GM23338 (cell line): Measurements from ENCODE around the gene RPS21. TPM values are rescaled to one million over a fixed set of nuclear protein-coding genes. Genes with fewer than 3 reads are reported as not detected.

ENCODE experiments used
- ATAC-seq: fragments of 200-7000 bp; cut with Tn5 transposase; 3 replicates; pipeline ENCODE4 v1.9.1; 2020
- DNase-seq: peaks from one replicate; pipeline ENCODE4 v3.0.0-alpha.2; 2015; ENCODE audit warnings: low spot score
- H2AFZ ChIP-seq: fragments of 200-600 bp; sonication (generic); 2 replicates; pipeline ENCODE4 v1.8.0; 2016; ENCODE audit warnings: antibody characterized with exemption, mild to moderate bottlenecking, moderate library complexity
- H3F3A ChIP-seq: fragments of 200-600 bp; sonication (generic); replicated peaks from 2 replicates; pipeline ENCODE4 v1.8.0; 2017; ENCODE audit warnings: antibody characterized with exemption, mixed run types, low read depth
- H3K27ac ChIP-seq: fragments of 200-600 bp; sonication (generic); 2 replicates; pipeline ENCODE4 v1.6.1; 2016; ENCODE audit warnings: low read depth
- H3K27me3 ChIP-seq: fragments of 200-600 bp; sonication (generic); 2 replicates; pipeline ENCODE4 v1.8.0; 2016; ENCODE audit warnings: mild to moderate bottlenecking, mixed run types, moderate library complexity; ENCODE audit not compliant: insufficient read depth
- H3K36me3 ChIP-seq: fragments of 200-600 bp; sonication (generic); 2 replicates; pipeline ENCODE4 v1.8.0; 2016; ENCODE audit warnings: mild to moderate bottlenecking; ENCODE audit not compliant: insufficient read depth
- H3K4me1 ChIP-seq: fragments of 200-600 bp; sonication (generic); 2 replicates; pipeline ENCODE4 v1.8.0; 2016; ENCODE audit warnings: mild to moderate bottlenecking, moderate library complexity; ENCODE audit not compliant: insufficient read depth
- H3K4me2 ChIP-seq: fragments of 200-600 bp; sonication (generic); 2 replicates; pipeline ENCODE4 v1.7.1; 2017; ENCODE audit warnings: mixed run types
- H3K4me3 ChIP-seq: fragments of 200-600 bp; sonication (generic); 2 replicates; pipeline ENCODE4 v1.6.1; 2016; ENCODE audit warnings: mixed run types
- H3K79me2 ChIP-seq: fragments of 200-600 bp; sonication (generic); replicated peaks from 2 replicates; pipeline ENCODE4 v1.8.0; 2017; ENCODE audit warnings: mild to moderate bottlenecking; ENCODE audit not compliant: insufficient read depth
- H3K9me2 ChIP-seq: fragments of 200-600 bp; sonication (generic); 2 replicates; pipeline ENCODE4 v1.8.0; 2017; ENCODE audit not compliant: insufficient read depth
- H4K20me1 ChIP-seq: fragments of 200-600 bp; sonication (generic); replicated peaks from 2 replicates; pipeline ENCODE4 v1.8.0; 2017; ENCODE audit warnings: mild to moderate bottlenecking; ENCODE audit not compliant: insufficient read depth
- H3K27ac Mint-ChIP-seq: 2 replicates; pipeline ENCODE4 v1.8.0; 2020; ENCODE audit warnings: inconsistent platforms, mild to moderate bottlenecking, moderate library complexity, mixed read lengths
- H3K27me3 Mint-ChIP-seq: 3 replicates; pipeline ENCODE4 v1.8.0; 2022; ENCODE audit warnings: low read depth, mild to moderate bottlenecking, moderate library complexity, mixed read lengths, inconsistent platforms; ENCODE audit not compliant: insufficient read depth, poor library complexity
- H3K36me3 Mint-ChIP-seq: 3 replicates; pipeline ENCODE4 v1.8.0; 2021; ENCODE audit warnings: low read depth, mild to moderate bottlenecking, inconsistent platforms, moderate library complexity, mixed read lengths
- H3K4me1 Mint-ChIP-seq: 3 replicates; pipeline ENCODE4 v1.8.0; 2020; ENCODE audit warnings: mild to moderate bottlenecking, inconsistent platforms, mixed read lengths
- H3K4me3 Mint-ChIP-seq: 3 replicates; pipeline ENCODE4 v1.8.0; 2021; ENCODE audit warnings: moderate library complexity, mild to moderate bottlenecking, inconsistent platforms, mixed read lengths
- H3K9me3 Mint-ChIP-seq: 3 replicates; pipeline ENCODE4 v1.8.0; 2020; ENCODE audit warnings: moderate library complexity, mild to moderate bottlenecking, inconsistent platforms, mixed read lengths
- ETS1 ChIP-seq: IDR thresholded peaks from 2 replicates; pipeline ENCODE4 v1.6.1; 2016; ENCODE audit warnings: antibody characterized with exemption
- EZH2phosphoT487 ChIP-seq: fragments of 200-600 bp; sonication (generic); IDR thresholded peaks from one replicate; pipeline ENCODE4 v1.8.1; 2018; ENCODE audit warnings: antibody characterized with exemption; ENCODE audit not compliant: unreplicated experiment
- JUNB ChIP-seq: IDR thresholded peaks from one replicate; pipeline ENCODE4 v1.6.1; 2016; ENCODE audit warnings: antibody characterized with exemption; ENCODE audit not compliant: unreplicated experiment
- NANOG ChIP-seq: IDR thresholded peaks from 2 replicates; pipeline ENCODE4 v1.6.1; 2016; ENCODE audit warnings: antibody characterized with exemption, borderline replicate concordance
- ZNF331 ChIP-seq: fragments of 250-450 bp; sonication (Bioruptor Pico); IDR thresholded peaks from 2 replicates; pipeline ENCODE4 v1.5.0; 2020; ENCODE audit warnings: low read depth, mild to moderate bottlenecking, moderate library complexity
- ZNF462 ChIP-seq: fragments of 250-450 bp; sonication (Bioruptor Pico); IDR thresholded peaks from 2 replicates; pipeline ENCODE4 v1.5.0; 2020; ENCODE audit warnings: mild to moderate bottlenecking, moderate library complexity
- polyA plus RNA-seq: library from polyadenylated mRNA; unstranded; fragments of >200 nt; fragmentation: Nextera tagmentation; extraction: Ambion mirVana; gene quantifications from 2 replicates; pipeline ENCODE4 v1.2.1, GENCODE V29; 2016
- total RNA-seq: library from RNA; depleted of rRNA; stranded (reverse); fragments of >200 nt; shearing (Covaris generic); gene quantifications from 2 replicates; pipeline ENCODE4 v1.2.3, GENCODE V29; 2014
- TF ChIP-seq, protein P1 (sequence below): IDR thresholded peaks from one replicate; pipeline ENCODE4 v1.6.1; 2018; ENCODE audit warnings: antibody characterized with exemption; ENCODE audit not compliant: unreplicated experiment

Gene RPS21
- total and polyA plus RNA-seq, 2 experiments from 2014 or later, result 759 to 2,298 TPM

- TF ChIP-seq, protein P1, sequence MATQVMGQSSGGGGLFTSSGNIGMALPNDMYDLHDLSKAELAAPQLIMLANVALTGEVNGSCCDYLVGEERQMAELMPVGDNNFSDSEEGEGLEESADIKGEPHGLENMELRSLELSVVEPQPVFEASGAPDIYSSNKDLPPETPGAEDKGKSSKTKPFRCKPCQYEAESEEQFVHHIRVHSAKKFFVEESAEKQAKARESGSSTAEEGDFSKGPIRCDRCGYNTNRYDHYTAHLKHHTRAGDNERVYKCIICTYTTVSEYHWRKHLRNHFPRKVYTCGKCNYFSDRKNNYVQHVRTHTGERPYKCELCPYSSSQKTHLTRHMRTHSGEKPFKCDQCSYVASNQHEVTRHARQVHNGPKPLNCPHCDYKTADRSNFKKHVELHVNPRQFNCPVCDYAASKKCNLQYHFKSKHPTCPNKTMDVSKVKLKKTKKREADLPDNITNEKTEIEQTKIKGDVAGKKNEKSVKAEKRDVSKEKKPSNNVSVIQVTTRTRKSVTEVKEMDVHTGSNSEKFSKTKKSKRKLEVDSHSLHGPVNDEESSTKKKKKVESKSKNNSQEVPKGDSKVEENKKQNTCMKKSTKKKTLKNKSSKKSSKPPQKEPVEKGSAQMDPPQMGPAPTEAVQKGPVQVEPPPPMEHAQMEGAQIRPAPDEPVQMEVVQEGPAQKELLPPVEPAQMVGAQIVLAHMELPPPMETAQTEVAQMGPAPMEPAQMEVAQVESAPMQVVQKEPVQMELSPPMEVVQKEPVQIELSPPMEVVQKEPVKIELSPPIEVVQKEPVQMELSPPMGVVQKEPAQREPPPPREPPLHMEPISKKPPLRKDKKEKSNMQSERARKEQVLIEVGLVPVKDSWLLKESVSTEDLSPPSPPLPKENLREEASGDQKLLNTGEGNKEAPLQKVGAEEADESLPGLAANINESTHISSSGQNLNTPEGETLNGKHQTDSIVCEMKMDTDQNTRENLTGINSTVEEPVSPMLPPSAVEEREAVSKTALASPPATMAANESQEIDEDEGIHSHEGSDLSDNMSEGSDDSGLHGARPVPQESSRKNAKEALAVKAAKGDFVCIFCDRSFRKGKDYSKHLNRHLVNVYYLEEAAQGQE, result no peak
- TF ChIP-seq NANOG (no peak), ZNF331 (CRISPR knock-in tag) (no peak), JUNB (no peak), ETS1 (no peak)
These were observed 24.0 kb downstream of the RPS21 start (continued) for GRCh38 chr20:62410746-62411478.

DNA sequence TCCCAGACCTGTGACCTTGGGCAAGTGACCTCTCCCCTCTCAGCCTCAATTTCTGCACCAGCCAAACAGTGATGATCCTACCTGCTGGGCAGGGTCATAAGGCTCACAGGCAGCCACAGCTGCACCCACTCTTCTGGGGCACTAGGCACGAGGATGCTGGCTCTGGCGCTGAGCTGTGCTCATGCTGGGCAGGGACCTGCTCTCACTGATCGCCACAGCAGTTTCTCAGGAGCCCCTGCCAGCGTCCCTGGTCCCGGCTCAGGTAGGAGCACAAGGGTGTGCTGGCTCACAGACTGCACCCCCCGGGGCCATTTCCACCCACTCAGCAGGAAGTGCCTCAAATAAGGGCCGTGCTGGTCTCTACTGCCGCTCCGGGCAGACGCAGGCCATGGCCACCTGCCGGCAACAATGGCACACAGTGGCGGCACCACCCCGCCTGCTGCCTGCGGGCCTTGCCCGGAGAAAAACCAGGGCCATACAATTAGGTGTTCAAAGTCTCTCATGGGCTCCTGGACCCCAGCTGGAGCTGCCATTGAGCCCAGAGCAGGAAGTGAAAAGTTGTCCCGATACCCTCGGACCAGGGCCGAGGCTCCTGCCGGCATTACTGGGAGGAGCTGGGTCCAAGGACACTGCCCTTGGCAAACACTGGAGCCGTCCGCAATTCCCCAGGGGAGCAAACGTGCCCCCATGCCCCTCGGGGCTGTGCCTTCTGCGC is 24.7 kb downstream of the RPS21 start:
- Mint-ChIP-seq H3K27me3 (peaks cover 9% of the 10 kb centered on the region), H3K36me3 (no peaks in the 10 kb centered on the region), H3K9me3 (no peaks in the 10 kb centered on the region), H3K27ac (no peak overlapping the region), H3K4me3 (no peak overlapping the region), H3K4me1 (no peaks in the 10 kb centered on the region)
- H4K20me1 ChIP-seq, result no peaks in the 10 kb centered on the region
- H3K4me2 ChIP-seq, result no peak overlapping the region
- no peaks in the 10 kb centered on the region for H3K27me3 ChIP-seq
- H3K36me3 ChIP-seq, result no peaks in the 10 kb centered on the region
- H3K79me2 ChIP-seq, result no peaks in the 10 kb centered on the region
- H3F3A ChIP-seq, result no peaks in the 10 kb centered on the region
- H3K9me2 ChIP-seq, result no peaks in the 10 kb centered on the region
- H3K4me1 ChIP-seq, result no peaks in the 10 kb centered on the region; the same call in 1 of the 2 replicates
- H2AFZ ChIP-seq, result no peak overlapping the region
- H3K27ac ChIP-seq, result no peak overlapping the region
- ATAC-seq (no peak), DNase-seq (no peak)
- no peak overlapping the region for H3K4me3 ChIP-seq
- TF ChIP-seq ZNF462 (CRISPR knock-in tag) (no peak), EZH2phosphoT487 (no peak)
- TF ChIP-seq, protein P1, result no peak
